ENCODE measurements around the gene OAS2.
A peak's percentile ranks its signal among the peaks of the same experiment; 100 is the strongest.

OAS2 gene

DNA sequence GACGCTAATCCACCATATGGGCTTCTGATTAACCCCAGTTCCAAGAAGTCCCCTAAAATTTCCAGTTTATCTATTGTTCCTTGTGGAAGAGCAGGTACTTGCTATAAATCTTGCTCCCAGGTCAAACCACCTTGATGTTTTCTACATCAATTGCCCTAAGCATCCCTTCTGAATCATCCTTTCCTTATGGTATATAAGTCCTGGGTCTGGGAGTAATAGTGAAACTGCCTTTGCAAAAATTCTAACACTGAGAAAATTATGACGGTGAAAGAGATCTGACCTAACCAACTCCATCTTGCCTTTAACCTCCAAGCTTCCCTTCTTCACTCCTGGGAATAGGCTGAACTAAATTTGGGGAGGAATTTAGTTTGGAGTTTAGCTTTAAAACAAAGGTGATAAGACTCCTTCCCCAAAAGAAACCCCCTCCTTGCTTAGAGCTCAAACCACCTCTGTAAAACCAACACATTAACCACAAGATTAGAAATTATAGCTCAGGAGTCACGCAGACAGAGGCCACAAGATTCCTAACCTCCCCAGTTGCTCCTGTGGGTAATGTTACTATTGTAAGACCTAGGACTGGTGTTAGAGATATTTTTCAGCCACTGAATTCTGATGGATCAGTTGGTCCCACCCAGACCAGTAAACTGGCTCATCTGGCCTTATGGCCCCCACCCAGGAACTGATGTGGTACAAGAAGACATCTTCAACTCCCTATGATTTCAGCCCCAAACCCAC is 44.4 kb downstream of the OAS2 start:
- DNase-seq = no peak

DNA sequence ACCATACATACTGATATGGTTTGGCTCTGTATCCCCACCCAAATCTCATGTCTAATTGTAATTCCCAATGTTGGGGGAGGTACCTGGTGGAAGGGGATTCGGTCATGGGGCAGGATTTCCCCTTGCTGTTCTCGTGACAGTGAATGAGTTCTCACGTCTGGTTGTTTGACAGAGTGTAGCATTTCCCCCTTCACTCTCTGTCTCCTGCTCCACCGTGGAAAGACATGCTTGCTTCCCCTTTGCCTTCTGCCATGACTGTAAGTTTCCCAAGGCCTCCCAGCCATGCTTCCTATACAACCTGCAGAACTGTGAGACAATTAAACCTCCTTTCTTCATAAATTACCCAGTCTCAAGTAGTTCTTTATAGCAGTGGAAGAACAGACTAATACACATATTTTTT is 49.4 kb downstream of the OAS2 start:
- no peak for DNase-seq

- DNase-seq = no peak
Observed at GRCh38 chr12:113030875-113031525, 52.7 kb downstream of the OAS2 start.

GRCh38 chr12:113039911-113040445 is 61.7 kb downstream of the OAS2 start:
- no peak for DNase-seq

GRCh38 chr12:113040722-113041171 is 62.4 kb downstream of the OAS2 start:
- no peak for DNase-seq

- no peak for DNase-seq
Observed at GRCh38 chr12:113041560-113041959, 63.2 kb downstream of the OAS2 start.

DNA sequence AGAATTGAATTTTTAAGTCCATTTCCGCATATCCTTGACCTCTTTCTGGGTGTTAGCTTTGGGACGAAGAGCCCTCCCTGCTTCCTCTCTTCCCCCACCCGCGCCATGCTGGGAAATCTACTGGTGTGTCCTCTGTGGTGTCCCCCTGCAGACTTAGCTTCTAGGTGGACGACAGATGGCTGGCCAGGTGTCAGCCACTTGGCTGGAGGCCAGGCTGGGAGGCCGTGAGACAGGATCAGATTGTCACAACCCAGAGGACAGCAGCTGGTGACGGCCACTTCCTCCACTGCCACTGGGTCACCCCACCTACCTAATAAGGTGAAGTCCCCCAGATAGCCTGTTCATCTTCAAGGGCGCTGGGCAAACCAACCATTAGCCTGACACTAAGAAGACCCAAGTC is 64.9 kb downstream of the OAS2 start:
- DNase-seq = no peak

GRCh38 chr12:113044516-113044915 is 66.2 kb downstream of the OAS2 start:
- no peak for DNase-seq

DNA sequence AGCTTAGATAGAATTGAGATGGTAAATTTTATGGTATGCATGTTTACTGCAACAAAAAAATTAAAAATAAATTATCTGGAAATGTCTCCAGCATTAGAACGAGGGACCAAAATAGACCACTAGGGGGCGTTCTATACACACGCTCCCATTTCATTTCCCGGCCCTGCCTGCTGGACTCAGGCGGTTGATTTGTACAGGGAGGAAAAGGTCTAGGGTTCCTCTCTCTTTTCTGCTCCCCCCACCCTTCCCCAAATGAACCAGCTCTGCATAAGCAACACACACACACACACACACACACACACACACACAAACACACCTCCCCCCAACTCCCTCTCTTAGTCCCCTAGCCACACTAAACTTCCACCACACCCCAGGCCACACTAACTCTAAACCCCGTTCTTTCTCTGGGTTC is 70.4 kb downstream of the OAS2 start:
- DNase-seq = peak; percentile 34

- DNase-seq = no peak
Observed at GRCh38 chr12:113049976-113050742, 71.8 kb downstream of the OAS2 start.

- DNase-seq = no peak
Observed at GRCh38 chr12:113050795-113051194, 72.5 kb downstream of the OAS2 start.

GRCh38 chr12:113051759-113052158 is 73.4 kb downstream of the OAS2 start:
- DNase-seq = no peak

GRCh38 chr12:113052326-113052725 is 74.0 kb downstream of the OAS2 start:
- no peak for DNase-seq

DNA sequence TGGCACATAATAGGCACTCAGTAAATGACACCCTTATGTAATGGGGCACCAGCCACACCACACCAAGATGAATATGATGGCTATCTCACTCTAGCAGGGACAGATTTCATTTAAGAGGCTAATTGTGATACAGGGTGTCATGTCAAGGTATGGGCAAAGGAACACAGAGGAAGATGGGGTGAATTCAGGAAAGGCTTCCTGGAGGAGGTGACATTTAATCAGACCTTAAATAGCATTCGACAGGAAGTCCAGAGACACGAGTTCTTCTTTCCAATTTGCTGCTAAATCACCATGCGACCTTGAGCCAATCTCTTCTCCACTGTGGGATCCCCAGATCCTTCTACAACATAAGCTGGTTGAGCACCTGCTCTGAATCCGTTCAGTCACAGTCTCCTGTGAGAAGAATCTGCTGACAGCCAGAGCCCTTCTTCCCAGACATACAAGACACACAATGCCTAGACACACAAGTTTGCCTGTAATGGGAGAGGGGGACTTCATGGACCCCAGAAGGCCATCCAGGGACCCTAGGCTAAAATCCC is 76.7 kb downstream of the OAS2 start:
- DNase-seq = no peak

DNA sequence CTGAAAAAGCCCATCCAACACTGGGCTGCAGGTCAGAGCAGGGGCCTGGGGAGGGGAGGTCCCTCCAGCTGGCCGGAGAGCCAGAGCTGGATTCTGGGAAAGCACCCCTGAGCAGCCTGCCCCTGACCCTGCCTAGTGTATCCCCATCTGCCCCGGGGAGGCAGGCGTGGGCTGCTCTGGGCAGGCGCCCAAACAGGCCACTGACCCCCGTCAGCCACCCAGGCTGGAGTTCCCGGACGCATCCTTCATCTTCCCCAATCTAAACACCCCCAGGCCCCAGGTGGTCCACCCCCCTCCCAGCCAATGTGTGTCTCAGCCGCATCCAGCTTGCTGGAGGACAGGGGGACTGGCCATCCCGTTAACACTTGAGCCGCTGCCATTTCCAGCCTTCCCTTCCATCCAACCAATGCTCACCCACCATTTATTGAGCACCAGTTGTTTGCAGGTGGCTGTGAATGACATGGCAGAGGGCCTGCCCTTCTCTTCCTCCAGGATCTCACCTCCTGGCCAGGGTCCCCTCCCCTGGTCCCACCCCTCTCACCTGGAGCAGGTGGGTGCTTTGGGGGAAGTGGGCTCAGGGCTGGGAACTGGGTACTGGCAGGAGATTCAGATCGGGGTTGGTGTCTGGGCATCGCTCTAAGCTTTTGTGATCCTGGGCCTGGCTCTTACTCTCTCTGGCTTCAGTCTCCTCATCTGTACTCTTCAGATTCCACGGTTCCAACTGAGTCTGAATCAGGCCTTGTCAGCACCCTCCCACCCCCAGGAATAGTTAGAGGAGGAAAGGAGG is 77.5 kb downstream of the OAS2 start:
- DNase-seq = no peak

GRCh38 chr12:113056381-113056630 is 78.0 kb downstream of the OAS2 start:
- no peak for DNase-seq

DNA sequence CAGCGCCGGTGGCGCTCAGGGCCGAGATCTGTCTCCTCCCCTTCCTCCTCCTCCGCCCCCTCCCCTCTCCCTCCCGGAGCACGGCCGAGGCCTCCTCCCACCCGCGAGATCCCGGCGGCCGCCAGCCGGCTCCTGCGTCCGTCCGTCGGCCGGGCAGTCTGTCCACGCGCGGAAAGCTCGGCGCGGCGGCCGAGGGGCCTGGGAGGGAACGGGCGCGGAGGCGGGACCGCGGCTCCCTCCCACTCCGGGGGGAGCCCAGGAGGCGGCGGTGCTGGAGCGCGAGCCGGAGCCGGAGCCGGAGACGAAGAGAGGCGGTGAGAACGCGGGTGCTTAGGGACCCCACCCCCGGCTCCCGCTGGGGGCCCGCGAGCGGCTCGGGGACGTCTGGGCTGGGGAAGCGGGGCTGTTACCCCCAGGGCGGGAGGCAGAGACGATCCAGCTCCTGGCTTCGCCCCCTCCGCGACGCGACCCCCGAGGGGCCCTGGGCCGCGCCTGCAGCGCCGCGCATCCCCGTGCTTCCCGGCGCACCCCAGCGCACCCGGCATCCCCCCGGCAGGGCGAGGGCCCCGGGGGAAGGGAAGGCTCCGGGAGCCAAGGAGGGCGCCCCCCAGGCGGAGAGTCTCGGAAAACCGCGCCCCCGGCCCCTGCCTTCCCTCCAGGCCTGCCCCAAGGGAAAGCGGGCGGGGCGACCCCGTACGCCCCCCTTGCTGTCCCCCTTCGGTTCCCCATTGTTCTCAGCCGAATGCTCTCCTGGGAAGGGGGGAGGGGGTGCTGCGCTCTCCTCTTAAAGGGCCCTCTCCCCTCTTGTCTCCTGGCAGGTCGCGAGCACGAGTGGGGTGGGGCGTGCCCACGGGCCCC is 78.5 kb downstream of the OAS2 start, which contains the start of gene DTX1:
TSS of gene DTX1 (plus strand) at position 100 of the 858 bp plus-strand sequence. CDS start 1,463 bp downstream, outside the sequence.
- no peak for DNase-seq

- no peak for DNase-seq
Observed at GRCh38 chr12:113057565-113058485, 79.5 kb downstream of the OAS2 start.

DNA sequence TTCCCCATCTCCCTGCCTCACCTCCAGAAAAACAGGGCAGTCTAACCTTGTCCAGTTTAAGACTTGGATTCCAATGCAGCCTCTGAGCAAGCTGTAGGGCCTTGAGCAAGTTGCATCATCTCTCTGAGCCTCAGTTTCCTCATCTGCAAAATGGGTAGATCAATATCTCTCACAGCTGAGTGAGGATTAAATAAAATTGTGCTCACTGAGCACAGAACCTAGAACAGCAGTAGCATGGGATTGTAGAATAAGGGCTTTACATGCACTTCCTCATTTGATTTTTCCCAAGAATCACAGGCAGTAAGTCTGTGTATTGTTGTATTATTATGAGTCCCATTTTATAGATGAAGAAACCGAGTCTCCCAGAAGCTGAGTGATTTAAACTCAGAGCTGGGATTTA is 80.2 kb downstream of the OAS2 start:
- no peak for DNase-seq

GRCh38 chr12:113059071-113059595 is 80.8 kb downstream of the OAS2 start:
- DNase-seq = no peak

All from effector CD8-positive, alpha-beta T cell (primary cell).